ENCODE measurements around the gene FILIP1L. TPM values are rescaled to one million over a fixed set of nuclear protein-coding genes. Genes with fewer than 3 reads are reported as not detected.
A peak's percentile ranks its signal among the peaks of the same experiment; 100 is the strongest.

Gene FILIP1L
- total RNA-seq, 4 donors from 2014 or later: 31.3 to 64.0 (median 46.5) TPM

GRCh38 chr3:99929745-99930139, 184.6 kb downstream of the FILIP1L start:
- TF ChIP-seq CTCF (IDR thresholded peaks at IDR 0.05): no peak
- DNase-seq (ENCODE audit: low spot score) (no peak), ATAC-seq (ENCODE audit: low FRiP score) (peak; percentile 49)

GRCh38 chr3:99928771-99929744, 185.2 kb downstream of the FILIP1L start:
- no peak for TF ChIP-seq CTCF (IDR thresholded peaks at IDR 0.05)
- no peak for DNase-seq (ENCODE audit: low spot score)
- no peak for ATAC-seq (ENCODE audit: low FRiP score)

- no peak for TF ChIP-seq CTCF (IDR thresholded peaks at IDR 0.05)
- DNase-seq (ENCODE audit: low spot score) (no peak), ATAC-seq (ENCODE audit: low FRiP score) (no peak)
Measured at GRCh38 chr3:99927671-99928457, 186.4 kb downstream of the FILIP1L start.

GRCh38 chr3:99925584-99926230, 188.6 kb downstream of the FILIP1L start:
- ATAC-seq (ENCODE audit: low FRiP score) (no peak), DNase-seq (ENCODE audit: low spot score) (no peak)
- no peak for TF ChIP-seq CTCF (IDR thresholded peaks at IDR 0.05)

- no peak for TF ChIP-seq CTCF (IDR thresholded peaks at IDR 0.05)
- DNase-seq (ENCODE audit: low spot score): no peak
- ATAC-seq (ENCODE audit: low FRiP score): no peak
Measured at GRCh38 chr3:99923873-99924272, 190.4 kb downstream of the FILIP1L start.

GRCh38 chr3:99921986-99922385, 192.3 kb downstream of the FILIP1L start:
- ATAC-seq (ENCODE audit: low FRiP score) (no peak), DNase-seq (ENCODE audit: low spot score) (no peak)
- TF ChIP-seq CTCF (IDR thresholded peaks at IDR 0.05): no peak

Measured in omental fat pad (tissue), 4 donors.